H9 (cell line): ENCODE results near the gene NHSL1. TPM values are rescaled to one million over a fixed set of nuclear protein-coding genes. Genes with fewer than 3 reads are reported as not detected.

Experiments
- DNase-seq: peaks from one replicate; pipeline ENCODE4 v3.0.0-alpha.2; 2017
- H2AFZ ChIP-seq: one replicate; pipeline ENCODE4 v1.6.1; 2013; ENCODE audit warnings: mild to moderate bottlenecking, low read length, control low read depth, moderate library complexity
- H2AK5ac ChIP-seq: 2 replicates; pipeline ENCODE4 v1.6.1; 2013; ENCODE audit warnings: low read length, control low read depth, mixed read lengths; ENCODE audit not compliant: insufficient read length
- H2BK120ac ChIP-seq: one replicate; pipeline ENCODE4 v1.6.1; 2013; ENCODE audit warnings: low read depth, mild to moderate bottlenecking, low read length, control low read depth, inconsistent platforms; ENCODE audit not compliant: poor library complexity, severe bottlenecking
- H2BK12ac ChIP-seq: 2 replicates; pipeline ENCODE4 v1.6.1; 2013; ENCODE audit warnings: low read length, control low read depth, mixed read lengths, low read depth; ENCODE audit not compliant: insufficient read length
- H2BK15ac ChIP-seq: 2 replicates; pipeline ENCODE4 v1.6.1; 2013; ENCODE audit warnings: low read depth, low read length, control low read depth
- H2BK20ac ChIP-seq: one replicate; pipeline ENCODE4 v1.6.1; 2013; ENCODE audit warnings: low read depth, mild to moderate bottlenecking, low read length, control low read depth, inconsistent platforms; ENCODE audit not compliant: poor library complexity, severe bottlenecking
- H2BK5ac ChIP-seq: 2 replicates; pipeline ENCODE4 v1.6.1; 2013; ENCODE audit warnings: low read length, control low read depth, mixed read lengths; ENCODE audit not compliant: insufficient read length
- H3K14ac ChIP-seq: 2 replicates; pipeline ENCODE4 v1.6.1; 2013; ENCODE audit warnings: low read length, control low read depth; ENCODE audit not compliant: insufficient read depth
- H3K18ac ChIP-seq: 2 replicates; pipeline ENCODE4 v1.6.1; 2013; ENCODE audit warnings: low read depth, mild to moderate bottlenecking, mixed read lengths, low read length, control low read depth; ENCODE audit not compliant: insufficient read length
- H3K23ac ChIP-seq: 2 replicates; pipeline ENCODE4 v1.6.1; 2013; ENCODE audit warnings: low read length, control low read depth, mixed read lengths, low read depth; ENCODE audit not compliant: insufficient read length
- H3K23me2 ChIP-seq: 2 replicates; pipeline ENCODE4 v1.6.1; 2013; ENCODE audit warnings: low read depth, mild to moderate bottlenecking, mixed read lengths, low read length, control low read depth; ENCODE audit not compliant: insufficient read length, poor library complexity, severe bottlenecking
- H3K27ac ChIP-seq: 2 replicates; pipeline ENCODE4 v1.5.1; 2013; ENCODE audit warnings: low read length, control low read depth, mixed read lengths, low read depth; ENCODE audit not compliant: insufficient read length
- H3K27me3 ChIP-seq: 2 replicates; pipeline ENCODE4 v1.6.1; 2013; ENCODE audit warnings: low read length, control low read depth, inconsistent platforms; ENCODE audit not compliant: insufficient read depth
- H3K4ac ChIP-seq: 2 replicates; pipeline ENCODE4 v1.6.1; 2013; ENCODE audit warnings: low read depth, mild to moderate bottlenecking, control low read depth, inconsistent platforms, low read length, moderate library complexity
- H3K4me1 ChIP-seq: 2 replicates; pipeline ENCODE4 v1.6.1; 2013; ENCODE audit warnings: low read length, control low read depth, inconsistent platforms; ENCODE audit not compliant: insufficient read depth
- H3K4me2 ChIP-seq: 2 replicates; pipeline ENCODE4 v1.6.1; 2013; ENCODE audit warnings: low read length, control low read depth, mixed read lengths; ENCODE audit not compliant: insufficient read length, insufficient read depth
- H3K56ac ChIP-seq: 2 replicates; pipeline ENCODE4 v1.6.1; 2013; ENCODE audit warnings: low read depth, mild to moderate bottlenecking, mixed read lengths, low read length, control low read depth; ENCODE audit not compliant: insufficient read length
- H3K79me1 ChIP-seq: 2 replicates; pipeline ENCODE4 v1.6.1; 2013; ENCODE audit warnings: low read depth, mild to moderate bottlenecking, moderate library complexity, low read length, control low read depth, inconsistent platforms; ENCODE audit not compliant: insufficient read depth, poor library complexity, severe bottlenecking
- H3K79me2 ChIP-seq: 2 replicates; pipeline ENCODE4 v1.6.1; 2013; ENCODE audit warnings: low read length, control low read depth, inconsistent platforms; ENCODE audit not compliant: insufficient read depth
- H3K9ac ChIP-seq: 2 replicates; pipeline ENCODE4 v1.6.1; 2013; ENCODE audit warnings: low read length, control low read depth, mixed read lengths; ENCODE audit not compliant: insufficient read length; ENCODE audit errors: extremely low read depth
- H3K9me3 ChIP-seq: one replicate; pipeline ENCODE4 v1.6.1; 2013; ENCODE audit warnings: low read depth, low read length, inconsistent platforms; ENCODE audit not compliant: control insufficient read depth
- H3T11ph ChIP-seq: one replicate; pipeline ENCODE4 v1.6.1; 2013; ENCODE audit warnings: mild to moderate bottlenecking, low read length, control low read depth, inconsistent platforms
- H4K20me1 ChIP-seq: one replicate; pipeline ENCODE4 v1.6.1; 2013; ENCODE audit not compliant: control insufficient read depth, insufficient read length, insufficient read depth
- H4K5ac ChIP-seq: 2 replicates; pipeline ENCODE4 v1.6.1; 2013; ENCODE audit warnings: low read depth, mild to moderate bottlenecking, mixed read lengths, low read length, control low read depth; ENCODE audit not compliant: insufficient read length
- H4K8ac ChIP-seq: replicated peaks from 2 replicates; pipeline ENCODE4 v1.6.1; 2013; ENCODE audit warnings: low read length, control low read depth, mixed read lengths, low read depth; ENCODE audit not compliant: insufficient read length
- H4K91ac ChIP-seq: 2 replicates; pipeline ENCODE4 v1.6.1; 2013; ENCODE audit warnings: low read depth, mild to moderate bottlenecking, moderate library complexity, mixed read lengths, low read length, control low read depth; ENCODE audit not compliant: insufficient read length
- H3K27ac Mint-ChIP-seq, 3 experiments: 2 replicates in 2 of 3; 3 replicates in 1 of 3; pipeline ENCODE4 v1.8.0; 2020 to 2021; ENCODE audit warnings: mixed read lengths in 3 of 3, mild to moderate bottlenecking in 1 of 3, moderate library complexity in 1 of 3
- H3K27me3 Mint-ChIP-seq: 2 replicates; pipeline ENCODE4 v1.8.0; 2021; ENCODE audit warnings: low read depth, mild to moderate bottlenecking, moderate library complexity, mixed read lengths
- H3K36me3 Mint-ChIP-seq, 3 experiments: 2 replicates in 2 of 3; 3 replicates in 1 of 3; pipeline ENCODE4 v1.8.0; 2020 to 2021; ENCODE audit warnings: low read depth in 3 of 3, mixed read lengths in 3 of 3; ENCODE audit not compliant: insufficient read depth in 1 of 3
- H3K4me1 Mint-ChIP-seq, 2 experiments: 2 replicates each; pipeline ENCODE4 v1.8.0; 2020; ENCODE audit warnings: mixed read lengths in 2 of 2
- H3K4me3 Mint-ChIP-seq, 2 experiments: 2 replicates in 1 of 2; 3 replicates in 1 of 2; pipeline ENCODE4 v1.8.0; 2020 to 2021; ENCODE audit warnings: mild to moderate bottlenecking in 2 of 2, mixed read lengths in 2 of 2, moderate library complexity in 1 of 2
- H3K9me3 Mint-ChIP-seq, 2 experiments: 2 replicates in 1 of 2; 3 replicates in 1 of 2; pipeline ENCODE4 v1.8.0; 2020; ENCODE audit warnings: mild to moderate bottlenecking in 2 of 2, mixed read lengths in 2 of 2, moderate library complexity in 1 of 2
- CTCF ChIP-seq: fragments of 200-600 bp; sonication (generic); conservative IDR thresholded peaks from 3 replicates; pipeline ENCODE4 v1.8.0; 2021; ENCODE audit warnings: antibody characterized with exemption, mild to moderate bottlenecking
- WGBS: extraction: QIAGEN DNeasy Blood & Tissue Kit; methylation state at CpG from one replicate; pipeline ENCODE4 v1.1.7; 2013; ENCODE audit warnings: missing lambda C conversion rate, low lambda C conversion rate, mixed read lengths; ENCODE audit not compliant: insufficient read length; ENCODE audit errors: extremely low coverage; 5-methylcytosine and 5-hydroxymethylcytosine counted together
- total RNA-seq: library from RNA; stranded (reverse); gene quantifications from 2 replicates; pipeline ENCODE4 v1.2.1, GENCODE V29; 2021

The NHSL1 gene
- total RNA-seq, 1 experiment from 2014 or later, result 28.7 TPM

- no peak overlapping the region for H3K27ac ChIP-seq
- H3K4me1 ChIP-seq, result peaks cover 3% of the 10 kb centered on the region; the same call in 1 of the 2 replicates
- H4K5ac ChIP-seq, result no peak overlapping the region
- H3K9me3 ChIP-seq, result no peaks in the 10 kb centered on the region
- H3K9me3 Mint-ChIP-seq, result no peaks in the 10 kb centered on the region
- no peak overlapping the region for H3K4me3 Mint-ChIP-seq
- H2BK12ac ChIP-seq, result no peak overlapping the region
- no peak overlapping the region for H3T11ph ChIP-seq
- peaks cover 3% of the 10 kb centered on the region for H3K23me2 ChIP-seq
- H3K27me3 ChIP-seq, result no peaks in the 10 kb centered on the region
- no peak overlapping the region for H3K14ac ChIP-seq
- H3K4me2 ChIP-seq, result no peak overlapping the region
- no peak overlapping the region for H3K27ac Mint-ChIP-seq
- no peak for DNase-seq
- no peak overlapping the region for H2BK5ac ChIP-seq
- H3K4ac ChIP-seq, result no peak overlapping the region
- H2AK5ac ChIP-seq, result no peak overlapping the region
- no peak overlapping the region for H2BK120ac ChIP-seq
- H3K36me3 Mint-ChIP-seq, result peaks cover 0 to 10% (median 4%) of the 10 kb centered on the region in 3 experiments; a peak in 3 of 7 replicates
- H3K18ac ChIP-seq, result no peak overlapping the region
- no peak overlapping the region for H4K91ac ChIP-seq
- H3K23ac ChIP-seq, result no peak overlapping the region
- H3K27me3 Mint-ChIP-seq, result no peaks in the 10 kb centered on the region
- H3K9ac ChIP-seq, result no peak overlapping the region
- peaks cover 33 to 50% of the 10 kb centered on the region in 2 experiments for H3K4me1 Mint-ChIP-seq
- WGBS, result no CpG with 5 or more reads among the region's 6 CpGs
- no peak for TF ChIP-seq CTCF
- H2AFZ ChIP-seq, result no peak overlapping the region
- H3K56ac ChIP-seq, result no peak overlapping the region
- H2BK15ac ChIP-seq, result no peak overlapping the region
- H3K79me1 ChIP-seq, result peaks cover 6% of the 10 kb centered on the region
- H4K20me1 ChIP-seq, result no peaks in the 10 kb centered on the region
- H2BK20ac ChIP-seq, result no peak overlapping the region
- 0 out of 2 replicates have a peak, but pooled peaks cover 4% of the 10 kb centered on the region for H3K79me2 ChIP-seq
- no peak overlapping the region for H4K8ac ChIP-seq
These were observed 18.9 kb downstream of the NHSL1 start for GRCh38 chr6:138480279-138480949.
